Small intestine (tissue), 7 donors: Measurements from ENCODE around the gene C6orf47. TPM values are rescaled to one million over a fixed set of nuclear protein-coding genes. Genes with fewer than 3 reads are reported as not detected.

ENCODE experiments used
- DNase-seq, 2 donors: peaks; one replicate each; pipeline versions ENCODE4 v3.0.0 to v3.0.0-alpha.2; 2013
- FAIRE-seq: peaks from 2 replicates; lab custom pipeline; 2012; peaks lifted over from hg19 to GRCh38; lab: Jason Lieb, UNC
- H3K27ac ChIP-seq, 3 donors: one replicate each; pipeline ENCODE4 v1.5.1; 2013; ENCODE audit warnings: low read length in 2 of 3, mild to moderate bottlenecking in 2 of 3, control low read depth in 1 of 3, inconsistent platforms in 1 of 3, low read depth in 1 of 3, moderate library complexity in 1 of 3
- H3K27me3 ChIP-seq, 3 donors: one replicate each; pipeline ENCODE4 v1.6.1; 2013; ENCODE audit warnings: low read length in 3 of 3, inconsistent platforms in 1 of 3; ENCODE audit not compliant: control insufficient read depth in 3 of 3, insufficient read depth in 3 of 3
- H3K36me3 ChIP-seq, 3 donors: one replicate each; pipeline ENCODE4 v1.6.1; 2013; ENCODE audit warnings: low read length in 3 of 3, inconsistent platforms in 1 of 3, low read depth in 1 of 3, mild to moderate bottlenecking in 1 of 3, moderate library complexity in 1 of 3; ENCODE audit not compliant: control insufficient read depth in 3 of 3, insufficient read depth in 2 of 3
- H3K4me1 ChIP-seq, 3 donors: one replicate each; pipeline ENCODE4 v1.6.1; 2013; ENCODE audit warnings: low read length in 2 of 3, inconsistent platforms in 1 of 3, low read depth in 1 of 3, mild to moderate bottlenecking in 1 of 3, moderate library complexity in 1 of 3; ENCODE audit not compliant: control insufficient read depth in 3 of 3, insufficient read depth in 2 of 3
- H3K4me3 ChIP-seq, 3 donors: one replicate each; pipeline ENCODE4 v1.5.1; 2013; ENCODE audit warnings: low read length in 3 of 3, control low read depth in 1 of 3, inconsistent platforms in 1 of 3, low read depth in 1 of 3, mild to moderate bottlenecking in 1 of 3, moderate library complexity in 1 of 3
- H3K9me3 ChIP-seq, 2 donors: one replicate each; pipeline ENCODE4 v1.6.1; 2013; ENCODE audit warnings: low read depth in 1 of 2, low read length in 1 of 2; ENCODE audit not compliant: control insufficient read depth in 2 of 2, insufficient read depth in 1 of 2
- whole genome bisulfite sequencing, 3 donors: extraction: QIAGEN DNeasy Blood & Tissue Kit; methylation state at CpG; one replicate each; pipeline ENCODE4 v1.1.7; 2013; 5-methylcytosine and 5-hydroxymethylcytosine counted together
- polyA plus RNA-seq, 4 donors: library from polyadenylated mRNA; stranded (reverse) in 3 of 4; unstranded in 1 of 4; fragments of 200-250 nt in 3 of 4; fragments of 120-200 nt in 1 of 4; gene quantifications; one replicate each; pipeline versions ENCODE4 v1.2.1 to v1.2.3, GENCODE V29; 2013
- donor health status: healthy with polysubstance abuse.
- donor health status: control.
- donor health status: control.
- donor health status: Bipolar disorder and iron deficiency.
- donor health status: healthy.

The C6orf47 gene
- polyA plus RNA-seq, 4 donors, result 17.3 to 29.1 (median 23.2) TPM

- Histone ChIP-seq H3K4me1 (peaks cover 8 to 48% (median 21%) of the 10 kb centered on the region in 3 donors), H3K27me3 (no peaks in the 10 kb centered on the region)
- 85 to 88% (median 85%) methylated on average over 8 of the region's 8 CpGs for WGBS, 3 donors
Measured at GRCh38 chr6:31654574-31655348, 5.8 kb downstream of the C6orf47 start.

GRCh38 chr6:31652925-31653724 is 7.5 kb downstream of the C6orf47 start:
- Histone ChIP-seq H3K27me3 (no peaks in the 10 kb centered on the region), H3K4me1 (peaks cover 5 to 35% (median 11%) of the 10 kb centered on the region in 3 donors), H3K9me3 (no peaks in the 10 kb centered on the region), H3K4me3 (peak overlapping the region; percentile 63 to 90 (median 77)), H3K27ac (peak overlapping the region; percentile 91 to 99 (median 97)), H3K36me3 (peaks cover 10 to 43% (median 10%) of the 10 kb centered on the region in 3 donors)
- no peak for FAIRE-seq
- WGBS, 3 donors, result 6 to 7% (median 7%) methylated on average over 34 to 37 of the region's 37 CpGs
- peak in 1 of 2 donors; percentile 91 for DNase-seq

More at GRCh38 chr6:31654574-31655348, 5.8 kb downstream of the C6orf47 start:
- Histone ChIP-seq H3K9me3 (no peaks in the 10 kb centered on the region), H3K27ac (peak overlapping the region in 2 of 3 donors; percentile 9 to 37), H3K36me3 (peaks cover 0 to 41% (median 2%) of the 10 kb centered on the region in 3 donors), H3K4me3 (no peak overlapping the region)
- FAIRE-seq (no peak), DNase-seq (no peak)

DNA sequence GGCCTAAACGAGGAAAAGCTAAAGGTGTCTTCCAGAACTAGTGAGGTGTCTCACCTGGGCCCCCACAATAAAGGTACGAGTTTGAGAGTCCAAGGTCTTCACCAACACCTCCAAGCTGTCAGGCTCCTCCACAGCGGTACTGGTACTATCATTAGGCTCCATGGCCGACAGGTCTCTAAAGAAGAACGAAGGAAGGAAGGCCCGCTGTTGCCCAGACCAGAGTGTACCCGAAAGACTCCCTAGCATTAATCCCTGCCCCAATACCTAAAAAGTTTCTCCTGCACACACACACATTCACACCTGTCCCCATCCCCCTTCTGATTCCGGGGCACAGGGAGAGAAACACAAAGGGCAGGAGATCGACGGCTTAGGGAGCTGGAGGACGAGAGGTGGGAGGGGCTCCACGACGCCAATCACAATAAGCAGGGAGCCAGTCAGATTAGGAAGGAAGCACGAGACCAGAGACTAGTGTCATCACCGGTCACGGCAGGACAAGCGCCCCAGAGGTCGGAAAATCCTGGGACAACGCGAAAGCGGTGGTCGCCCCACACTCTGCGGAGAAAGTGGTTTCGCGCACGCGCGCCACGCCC is 8.9 kb downstream of the C6orf47 start:
- FAIRE-seq, result no peak
- 1 to 3% (median 2%) methylated on average over 20 to 29 of the region's 29 CpGs for WGBS, 3 donors
- peak; percentile 83 to 91 for DNase-seq
- H3K4me3 ChIP-seq, result peak overlapping the region; percentile 69 to 90 (median 77)
- H3K4me1 ChIP-seq, result peaks cover 5 to 32% (median 10%) of the 10 kb centered on the region in 3 donors
- H3K9me3 ChIP-seq, result no peaks in the 10 kb centered on the region
- H3K27ac ChIP-seq, result peak overlapping the region; percentile 91 to 99 (median 97)
- H3K36me3 ChIP-seq, result peaks cover 10 to 43% (median 19%) of the 10 kb centered on the region in 3 donors
- H3K27me3 ChIP-seq, result no peaks in the 10 kb centered on the region

DNA sequence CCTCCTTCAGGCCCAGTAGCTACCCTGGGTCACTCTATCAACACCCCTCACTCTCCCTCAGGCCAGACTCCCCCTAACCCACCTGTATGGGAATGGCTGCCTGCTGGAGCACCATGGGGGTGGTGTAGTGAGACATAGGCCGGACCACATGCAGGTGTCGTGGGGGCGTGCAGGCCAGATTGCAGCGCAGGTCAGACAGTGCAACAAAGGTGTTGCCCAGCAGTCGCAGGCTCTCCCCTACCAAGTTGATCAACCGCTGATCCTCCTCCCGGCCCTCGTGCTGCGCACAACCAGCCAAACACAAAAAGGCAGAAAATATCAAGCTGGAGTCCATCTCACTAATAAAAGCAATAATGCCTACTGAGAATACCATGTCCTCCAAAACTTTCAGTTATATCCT is 15.3 kb downstream of the C6orf47 start:
- 95 to 98% (median 96%) methylated on average over 9 of the region's 9 CpGs for WGBS, 3 donors
- no peak for DNase-seq
- Histone ChIP-seq H3K36me3 (peaks cover 37 to 87% (median 56%) of the 10 kb centered on the region in 3 donors), H3K27me3 (no peaks in the 10 kb centered on the region), H3K4me3 (no peak overlapping the region), H3K27ac (no peak overlapping the region), H3K9me3 (no peaks in the 10 kb centered on the region), H3K4me1 (no peaks in the 10 kb centered on the region)
- no peak for FAIRE-seq

DNA sequence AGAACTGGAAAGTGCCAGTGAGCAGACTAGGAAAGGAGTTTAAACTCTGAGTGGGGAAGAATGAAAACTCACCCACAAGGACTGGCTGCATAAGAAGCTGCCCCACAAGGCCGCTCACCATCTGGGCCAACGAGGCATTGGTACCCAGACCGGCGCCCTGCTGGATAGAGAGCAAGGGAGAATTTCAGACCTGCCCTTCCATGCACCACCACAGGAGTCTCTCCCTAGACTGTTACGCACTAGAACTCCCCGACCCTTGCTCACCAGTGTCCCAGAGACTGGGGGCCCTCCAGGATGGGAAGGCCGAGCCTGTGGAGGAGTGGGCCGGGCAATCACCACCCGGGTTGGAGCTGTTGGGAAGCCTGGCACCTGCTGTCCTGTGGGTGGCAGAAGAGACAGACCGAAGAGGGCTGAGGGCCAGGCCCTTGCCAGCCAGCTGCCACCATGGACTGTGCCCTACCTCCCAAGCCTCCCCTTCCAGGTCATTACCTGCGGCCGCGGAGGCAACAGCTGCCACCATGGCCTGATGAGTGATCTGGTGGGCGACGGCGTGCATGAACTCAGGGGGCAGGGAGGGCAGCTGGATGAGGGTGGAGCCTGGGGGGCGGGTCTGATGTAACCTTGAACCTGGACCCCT is 16.6 kb downstream of the C6orf47 start:
- Histone ChIP-seq H3K4me3 (no peak overlapping the region), H3K27ac (no peak overlapping the region), H3K9me3 (no peaks in the 10 kb centered on the region), H3K4me1 (no peaks in the 10 kb centered on the region), H3K27me3 (no peaks in the 10 kb centered on the region), H3K36me3 (peaks cover 39 to 91% (median 60%) of the 10 kb centered on the region in 3 donors)
- 69 to 86% (median 70%) methylated on average over 16 to 17 of the region's 17 CpGs for WGBS, 3 donors
- DNase-seq (no peak), FAIRE-seq (no peak)

DNA sequence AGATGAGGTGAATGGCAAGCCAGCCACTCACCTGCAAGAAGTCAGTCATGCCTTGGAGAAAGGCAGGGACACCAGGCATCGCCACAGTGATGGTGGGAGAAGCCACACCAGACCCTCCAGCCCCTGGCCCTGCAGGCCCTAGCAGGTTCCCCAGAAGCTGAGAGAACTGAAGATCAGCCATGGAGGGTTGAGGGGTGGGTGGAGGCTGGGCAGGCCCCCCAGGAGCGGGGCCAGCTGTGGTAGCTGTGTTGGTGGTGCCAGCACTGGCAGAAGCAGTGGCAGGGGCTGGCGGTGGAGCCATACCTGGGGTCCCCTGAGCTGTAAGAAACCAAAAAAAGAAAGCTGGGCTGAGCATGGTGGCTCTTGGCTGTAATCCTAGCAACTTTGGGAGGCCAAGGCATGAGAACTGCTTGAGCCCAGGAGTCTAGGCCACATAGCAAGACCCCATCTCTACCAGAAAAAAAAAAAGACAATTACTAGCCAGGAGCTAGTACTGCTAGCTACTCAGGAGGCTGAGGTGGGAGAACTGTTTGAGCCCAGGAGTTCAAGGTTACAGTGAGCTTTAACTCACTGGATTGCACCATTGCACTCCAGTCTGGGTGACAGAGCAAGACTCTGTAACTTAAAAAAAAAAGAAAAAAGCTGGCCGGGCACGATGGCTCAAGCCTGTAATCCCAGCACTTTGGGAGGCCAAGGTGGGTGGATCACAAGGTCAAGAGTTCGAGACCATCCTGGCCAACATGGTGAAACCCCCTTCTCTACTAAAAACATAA is 17.6 kb downstream of the C6orf47 start:
- H3K9me3 ChIP-seq, result no peaks in the 10 kb centered on the region
- whole genome bisulfite sequencing, 3 donors, result 89 to 95% (median 90%) methylated on average over 6 of the region's 6 CpGs

DNA sequence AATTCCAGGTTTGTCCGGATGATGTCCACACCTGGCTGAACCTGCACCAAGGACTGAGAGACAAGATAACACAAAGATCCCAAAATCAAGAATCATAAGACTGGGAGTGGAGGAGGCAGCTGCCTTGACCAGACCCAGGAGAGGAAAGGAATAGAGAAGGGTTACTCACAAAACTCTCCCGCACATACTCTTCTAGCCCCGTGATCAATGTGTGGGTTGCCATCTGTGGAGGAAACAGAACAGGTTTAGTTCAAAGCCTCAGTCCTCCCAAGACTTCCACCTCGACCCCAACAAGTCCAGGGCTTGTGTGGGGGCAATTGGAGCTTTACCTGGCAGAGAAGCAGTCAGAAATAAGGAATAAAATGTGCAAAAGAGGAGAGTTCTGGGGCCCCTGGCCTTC is 19.2 kb downstream of the C6orf47 start:
- no peak for FAIRE-seq
- H3K9me3 ChIP-seq, result no peaks in the 10 kb centered on the region
- H3K27ac ChIP-seq, result no peak overlapping the region
- H3K27me3 ChIP-seq, result no peaks in the 10 kb centered on the region
- no peaks in the 10 kb centered on the region for H3K4me1 ChIP-seq
- 77 to 92% (median 81%) methylated on average over 4 of the region's 4 CpGs for WGBS, 3 donors
- no peak overlapping the region for H3K4me3 ChIP-seq
- H3K36me3 ChIP-seq, result peaks cover 38 to 87% (median 55%) of the 10 kb centered on the region in 3 donors
- DNase-seq, result no peak

More for the DNA sequence above, 17.6 kb downstream of the C6orf47 start:
- Histone ChIP-seq H3K4me1 (no peaks in the 10 kb centered on the region), H3K27ac (no peak overlapping the region), H3K36me3 (peaks cover 31 to 87% (median 58%) of the 10 kb centered on the region in 3 donors), H3K4me3 (no peak overlapping the region), H3K27me3 (no peaks in the 10 kb centered on the region)
- FAIRE-seq (no peak), DNase-seq (no peak)
